A673 (cell line): Measurements from ENCODE around the gene TBC1D2B.

Experiments
- CTCF ChIP-seq: fragments of 300-800, 200-600 bp; sonication (generic); conservative IDR thresholded peaks from 2 replicates; pipeline ENCODE4 v1.5.1; 2017; ENCODE audit warnings: low read depth, mild to moderate bottlenecking, antibody characterized with exemption, low read length, moderate library complexity, mixed read lengths
- EZH2 ChIP-seq: fragments of 200-600 bp; sonication (generic); IDR thresholded peaks from 2 replicates; pipeline ENCODE4 v1.6.1; 2017; ENCODE audit warnings: borderline replicate concordance, low read depth, mild to moderate bottlenecking, mixed read lengths, antibody characterized with exemption, low read length; ENCODE audit not compliant: poor library complexity, severe bottlenecking

- TF ChIP-seq CTCF (no peak), EZH2 (no peak)
These were observed 12.1 kb downstream of the TBC1D2B start for GRCh38 chr15:78065284-78065872.
